Activated CD4-positive, CD25-positive, alpha-beta regulatory T cell treated with anti-CD3 and anti-CD28 coated beads, Interleukin-2, amount 50 U/mL, for 16 hours (primary cell): ENCODE data around the gene SIT1.

ENCODE experiments used
- DNase-seq: peaks from one replicate; pipeline ENCODE4 v3.0.0-alpha.2; 2020; ENCODE audit warnings: low read depth, low spot score

The SIT1 gene, protein sequence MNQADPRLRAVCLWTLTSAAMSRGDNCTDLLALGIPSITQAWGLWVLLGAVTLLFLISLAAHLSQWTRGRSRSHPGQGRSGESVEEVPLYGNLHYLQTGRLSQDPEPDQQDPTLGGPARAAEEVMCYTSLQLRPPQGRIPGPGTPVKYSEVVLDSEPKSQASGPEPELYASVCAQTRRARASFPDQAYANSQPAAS

DNA sequence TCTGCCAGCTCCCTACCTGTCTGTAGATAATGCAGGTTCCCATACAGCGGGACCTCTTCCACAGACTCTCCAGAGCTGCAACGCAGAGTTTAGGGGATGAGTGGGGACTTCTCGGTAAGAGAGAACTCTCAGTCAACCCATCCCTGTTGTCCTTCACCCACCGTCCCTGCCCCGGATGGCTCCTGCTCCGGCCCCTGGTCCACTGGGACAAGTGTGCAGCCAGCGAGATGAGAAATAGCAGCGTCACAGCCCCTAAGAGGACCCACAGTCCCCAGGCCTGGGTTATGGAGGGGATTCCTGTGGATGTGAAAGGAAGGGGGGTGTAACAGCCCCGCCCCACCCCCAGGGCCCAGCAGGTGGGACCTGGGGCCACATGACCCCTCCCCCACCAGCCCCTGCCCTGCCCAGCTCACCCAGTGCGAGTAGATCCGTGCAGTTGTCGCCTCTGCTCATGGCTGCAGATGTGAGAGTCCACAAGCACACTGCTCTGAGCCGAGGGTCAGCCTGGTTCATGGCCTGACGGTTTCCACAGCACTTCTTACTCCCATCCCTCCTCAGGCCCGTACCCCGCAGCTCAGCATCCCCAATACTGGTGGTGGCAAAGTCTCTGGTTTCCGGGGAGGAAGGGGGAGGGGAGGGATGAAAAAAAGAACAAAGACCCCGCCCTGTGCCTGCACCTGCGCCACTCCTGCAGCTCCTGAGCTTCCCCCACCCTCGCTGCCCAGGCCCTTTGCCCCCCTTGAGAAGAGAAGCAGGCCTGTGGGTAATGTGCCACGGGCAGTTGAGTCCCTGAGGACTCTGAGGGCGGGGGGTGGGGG is at the start of gene SIT1:
Gene SIT1, minus strand, starts transcription at position 591 of the 818 bp plus-strand sequence. Its CDS starts 78 bp downstream, at position 513.
- DNase-seq = no peak

DNA sequence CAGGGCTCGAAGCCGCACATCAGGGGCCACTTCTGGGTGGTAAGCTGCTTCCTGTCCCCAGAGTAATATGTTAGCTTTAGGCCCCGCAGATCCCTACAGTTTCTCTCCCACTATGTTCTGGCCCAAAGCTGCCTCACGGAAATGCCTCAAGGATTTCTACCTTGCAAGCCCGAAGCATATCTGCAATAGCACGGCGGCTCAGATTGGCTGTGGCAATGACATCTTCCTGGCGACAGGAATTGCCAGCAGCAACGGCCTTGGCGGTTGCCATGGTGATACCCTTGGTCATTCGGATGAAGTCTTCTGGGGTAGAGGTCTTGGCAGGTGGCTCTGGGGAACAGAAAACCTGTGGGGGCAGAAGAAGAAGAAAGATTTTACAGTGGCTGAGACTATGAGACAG is 49.3 kb upstream of the SIT1 start:
- DNase-seq = no peak

GRCh38 chr9:35698231-35698630 is 47.5 kb upstream of the SIT1 start:
- DNase-seq = no peak

DNA sequence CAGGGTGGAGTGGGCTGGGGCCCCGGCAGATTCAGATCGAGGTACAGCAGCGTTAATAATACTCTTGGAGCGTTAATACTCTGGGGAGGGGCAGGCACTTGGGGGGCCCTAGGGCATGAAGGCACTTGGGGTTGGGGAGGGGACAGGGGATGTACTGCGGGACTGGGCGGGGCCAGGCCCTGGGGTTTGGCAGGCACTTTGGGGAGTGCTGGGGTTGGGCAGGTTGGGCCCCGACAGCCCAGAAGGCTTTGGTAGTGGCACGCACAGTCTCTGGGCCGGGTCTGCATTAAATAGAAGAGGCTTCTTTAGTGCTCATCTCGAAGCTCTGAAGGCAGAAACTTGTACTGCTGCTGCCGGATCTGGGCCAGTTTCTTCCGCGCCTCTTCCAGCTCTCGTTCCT is 46.8 kb upstream of the SIT1 start:
- no peak for DNase-seq

- peak; percentile 23 for DNase-seq
These were observed 45.9 kb upstream of the SIT1 start for GRCh38 chr9:35696520-35697215.

GRCh38 chr9:35695943-35696401 is 45.2 kb upstream of the SIT1 start:
- no peak for DNase-seq

DNA sequence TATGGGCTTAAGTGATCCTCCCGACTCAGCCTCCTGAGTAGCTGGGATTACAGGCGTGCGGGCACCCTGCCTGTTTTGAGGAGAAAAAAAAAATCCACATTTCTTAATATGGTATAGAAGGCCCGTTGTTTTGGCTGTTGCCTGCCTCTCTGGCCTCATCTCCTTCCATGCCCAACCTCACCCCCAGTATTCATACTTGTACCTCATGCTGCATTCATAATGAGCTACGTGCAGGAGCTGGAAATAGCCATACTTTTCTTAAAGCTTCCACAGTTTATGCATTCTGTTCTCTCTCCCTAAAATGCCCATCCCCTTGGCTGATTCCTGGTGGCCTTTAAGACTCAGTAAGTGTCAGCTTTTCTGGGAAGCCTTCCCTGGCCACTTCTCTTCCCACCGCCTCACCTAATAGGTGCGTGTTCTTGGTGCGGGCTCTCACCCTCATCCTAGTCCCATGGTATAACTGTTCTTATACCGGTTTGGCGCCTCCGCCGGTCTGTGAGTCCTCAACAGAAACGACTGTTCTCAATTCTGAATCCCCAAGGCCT is 41.1 kb upstream of the SIT1 start:
- DNase-seq = no peak

GRCh38 chr9:35691334-35691650 is 40.6 kb upstream of the SIT1 start:
- no peak for DNase-seq

- DNase-seq = no peak
These were observed 40.0 kb upstream of the SIT1 start for GRCh38 chr9:35690614-35691333.

DNA sequence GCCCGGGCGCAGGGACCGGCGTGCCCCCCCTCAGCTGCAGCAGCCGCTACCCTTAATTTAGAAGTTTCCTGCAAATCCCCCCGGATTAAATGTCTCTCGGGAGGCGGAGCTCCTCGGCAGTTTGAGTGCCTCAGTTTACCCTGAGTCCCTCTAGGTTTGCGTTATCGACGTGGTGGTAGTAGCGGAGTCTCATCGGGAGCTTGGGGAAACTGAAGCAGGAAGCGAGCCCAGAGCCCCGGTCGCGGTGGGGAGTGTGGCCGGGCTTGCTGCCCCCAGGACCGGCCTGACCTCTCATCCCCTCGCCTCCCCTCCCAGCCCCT is 39.5 kb upstream of the SIT1 start:
- no peak for DNase-seq

GRCh38 chr9:35689542-35690293 is 39.0 kb upstream of the SIT1 start, which contains the start of gene TPM2:
TPM2 (minus strand) TSS chr9:35689925; CDS start chr9:35689817, 108 bp downstream.
- DNase-seq = no peak

- DNase-seq = no peak
These were observed 38.1 kb upstream of the SIT1 start for GRCh38 chr9:35688558-35689541.

GRCh38 chr9:35687972-35688557 is 37.3 kb upstream of the SIT1 start:
- DNase-seq = no peak

DNA sequence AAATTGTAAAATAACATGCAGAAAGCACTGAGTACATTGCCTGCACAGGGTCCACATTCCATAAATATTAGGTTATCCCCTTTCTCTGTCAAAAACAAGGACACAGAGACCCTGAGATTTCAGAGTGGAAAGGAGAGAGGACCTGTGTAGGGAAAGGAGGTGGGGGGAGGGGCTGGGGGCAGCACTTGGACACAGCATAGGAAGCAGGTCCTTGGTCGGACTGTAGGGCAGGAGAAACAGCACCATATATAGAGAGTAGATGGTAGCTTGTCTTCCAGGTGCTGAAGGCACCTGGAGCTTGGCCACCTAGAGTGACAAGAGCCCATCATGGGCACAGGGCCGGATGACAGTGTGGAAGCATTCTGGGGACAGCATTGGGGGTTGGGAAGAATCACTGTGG is 36.6 kb upstream of the SIT1 start:
- DNase-seq = no peak

- no peak for DNase-seq
These were observed 35.8 kb upstream of the SIT1 start for GRCh38 chr9:35686222-35687203.

DNA sequence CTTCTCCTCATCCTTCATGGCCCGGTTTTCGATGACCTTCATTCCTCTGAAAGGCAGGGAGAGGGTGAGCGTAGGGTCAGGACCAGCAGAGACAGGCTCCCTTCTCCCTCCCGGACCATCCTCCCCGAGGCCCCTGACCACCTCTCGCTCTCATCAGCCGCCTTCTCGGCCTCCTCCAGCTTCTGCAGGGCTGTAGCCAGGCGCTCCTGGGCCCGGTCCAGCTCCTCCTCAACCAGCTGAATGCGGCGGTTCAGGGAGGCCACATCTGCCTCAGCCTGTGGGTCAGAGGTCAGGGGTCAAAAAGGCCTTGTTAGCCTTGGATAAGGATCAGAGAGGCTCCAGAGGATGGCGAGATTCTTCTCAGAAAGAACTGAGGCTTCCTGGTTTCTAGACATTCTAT is 34.8 kb upstream of the SIT1 start:
- DNase-seq = no peak

GRCh38 chr9:35684921-35685320 is 34.2 kb upstream of the SIT1 start:
- DNase-seq = no peak

- DNase-seq = no peak
These were observed 32.6 kb upstream of the SIT1 start for GRCh38 chr9:35683323-35683722.
